ENCODE measurements around the gene ZCCHC8. TPM values are rescaled to one million over a fixed set of nuclear protein-coding genes. Genes with fewer than 3 reads are reported as not detected.
"Not testable (repeated sequence)": the region's sequence is repeated elsewhere in the genome, so short reads cannot be mapped to it uniquely, and the experiment has no call there.

Gene ZCCHC8
- total RNA-seq, 1 experiment from 2014 or later: 15.7 TPM

- DNase-seq (ENCODE audit: low spot score): no peak
These were observed 65.5 kb downstream of the ZCCHC8 start for GRCh38 chr12:122435186-122435585.

- not testable (repeated sequence) for DNase-seq (ENCODE audit: low spot score)
These were observed 71.7 kb downstream of the ZCCHC8 start for GRCh38 chr12:122429043-122429442.

DNA sequence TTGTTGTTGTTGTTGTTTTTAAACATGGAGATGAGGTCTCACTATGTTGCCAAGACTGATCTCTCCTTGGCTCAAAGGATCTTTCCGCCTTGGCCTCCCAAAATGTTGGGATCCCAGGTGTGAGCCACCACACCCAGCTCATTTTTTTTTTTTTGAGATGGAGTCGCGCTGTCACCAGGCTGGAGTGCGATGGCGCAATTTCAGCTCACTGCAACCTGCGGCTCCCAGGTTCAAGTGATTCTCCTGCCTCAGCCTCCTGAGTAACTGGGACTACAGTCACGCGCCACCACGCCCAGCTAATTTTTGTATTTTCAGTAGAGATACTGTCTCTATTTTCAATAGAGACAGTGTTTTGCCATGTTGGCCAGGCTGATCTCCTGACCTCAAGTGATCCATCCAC, 73.3 kb downstream of the ZCCHC8 start:
- no peak for DNase-seq (ENCODE audit: low spot score)

GRCh38 chr12:122423258-122424165, 77.2 kb downstream of the ZCCHC8 start:
- DNase-seq (ENCODE audit: low spot score): peak; percentile 38

- DNase-seq (ENCODE audit: low spot score): peak; percentile 49
These were observed 77.9 kb downstream of the ZCCHC8 start for GRCh38 chr12:122422730-122423257.

DNA sequence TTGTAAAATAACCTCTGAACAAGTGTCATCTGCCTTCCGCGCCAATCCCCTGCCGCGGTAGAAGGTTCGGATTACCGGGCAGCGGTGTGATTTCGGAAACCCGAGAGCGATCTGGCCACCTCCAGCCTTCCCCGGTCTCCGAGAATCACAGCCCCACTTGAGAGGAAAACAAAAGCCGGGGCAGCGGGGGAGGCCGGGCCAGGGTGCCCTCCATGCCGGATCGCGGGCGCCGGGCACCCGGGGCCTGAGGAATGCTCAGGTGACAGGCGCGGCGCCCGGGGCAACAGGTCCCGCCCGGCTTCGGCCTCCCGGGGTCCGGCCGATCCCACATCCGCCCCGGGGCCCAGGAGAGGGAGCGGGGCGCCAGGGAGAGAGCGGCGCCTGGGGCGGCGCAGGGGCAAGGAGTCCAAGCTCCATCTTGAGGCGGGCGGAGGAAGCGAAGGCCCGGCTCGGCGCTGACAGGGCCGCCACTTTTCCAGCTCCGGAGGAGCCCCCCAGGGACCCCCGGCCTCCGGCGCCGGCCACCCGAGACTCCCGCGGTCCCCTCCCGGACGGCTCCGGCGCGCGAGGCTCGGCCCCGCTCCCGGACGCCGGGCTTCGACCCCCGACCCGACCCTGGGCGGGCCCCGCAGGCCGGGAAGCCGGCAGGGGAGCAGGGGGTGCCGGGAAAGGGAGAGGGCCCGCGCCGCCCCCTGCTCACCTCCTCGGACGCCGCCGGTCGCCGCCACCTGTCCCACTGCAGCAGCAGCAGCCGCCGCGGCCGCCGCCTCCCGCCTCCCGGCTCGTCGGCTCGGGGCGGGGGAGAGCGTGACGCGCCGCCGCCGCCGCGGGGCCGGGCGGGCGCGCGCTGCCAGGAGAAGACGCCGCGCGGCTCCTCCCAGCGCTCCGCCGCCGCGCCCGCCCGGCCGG, 78.7 kb downstream of the ZCCHC8 start, which contains the start of gene CLIP1:
TSS of gene CLIP1 (minus strand) at position 849 of the 909 bp plus-strand sequence. CDS start 42,217 bp downstream, outside the sequence.
- peak; percentile 76 for DNase-seq (ENCODE audit: low spot score)

Small RNAs within 50 kb of the gene (small RNA-seq; reads per million reads assigned to genes)
- gene RF00411: not detected

Other genes starting within 250 kb of the ZCCHC8 start
- gene VPS33A, start 234.4 kb downstream of the ZCCHC8 start, total RNA-seq (2014; rRNA removed; shearing (Covaris generic)): 13.6 and 18.4 TPM in 2 replicates
- 23.3 and 26.6 TPM in 2 replicates for gene CLIP1, start 78.3 kb downstream of the ZCCHC8 start, total RNA-seq (2014; rRNA removed; shearing (Covaris generic))
- 42.1 and 48.0 TPM in 2 replicates for gene RSRC2, start 26.0 kb upstream of the ZCCHC8 start, total RNA-seq (2014; rRNA removed; shearing (Covaris generic))
- 26.7 and 38.8 TPM in 2 replicates for gene KNTC1, start 26.3 kb upstream of the ZCCHC8 start, total RNA-seq (2014; rRNA removed; shearing (Covaris generic))
- 0.56 and 1.1 TPM in 2 replicates for gene HCAR2, start 202.4 kb upstream of the ZCCHC8 start, total RNA-seq (2014; rRNA removed; shearing (Covaris generic))
- gene HCAR3, start 215.9 kb upstream of the ZCCHC8 start, total RNA-seq (2014; rRNA removed; shearing (Covaris generic)): 0.73 and 1.3 TPM in 2 replicates
- gene HCAR1, start 229.9 kb upstream of the ZCCHC8 start, total RNA-seq (2014; rRNA removed; shearing (Covaris generic)): 31.8 and 38.4 TPM in 2 replicates

Data from HT-29 (cell line).